HG02884 (cell line): ENCODE results near the gene SLC35G1.

Experiments
- ATAC-seq: cut with Tn5 transposase; IDR thresholded peaks from one replicate; pipeline ENCODE4 v1.9.1; 2021; ENCODE audit warnings: mild to moderate bottlenecking, moderate library complexity; ENCODE audit not compliant: unreplicated experiment

Gene SLC35G1

DNA sequence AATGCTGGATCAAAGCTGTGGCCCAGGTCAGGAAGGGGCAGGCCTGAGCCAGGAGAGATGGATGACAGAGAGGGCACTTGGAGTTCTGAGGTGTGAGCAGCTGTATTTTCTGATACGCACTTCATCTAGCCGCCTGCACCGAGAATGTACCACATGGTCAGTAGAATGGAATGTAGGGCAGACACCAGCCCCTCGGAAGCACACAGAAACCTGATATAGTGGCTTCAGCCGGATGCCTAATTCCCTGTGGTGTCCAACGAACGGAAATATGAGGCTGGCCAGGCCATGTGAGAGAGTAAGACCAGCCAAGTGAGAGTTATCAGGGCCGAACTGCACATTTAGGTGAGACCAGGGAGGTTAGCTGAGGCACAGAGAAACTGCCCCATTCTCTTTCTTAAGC is 53.3 kb downstream of the SLC35G1 start:
- ATAC-seq, result no peak

DNA sequence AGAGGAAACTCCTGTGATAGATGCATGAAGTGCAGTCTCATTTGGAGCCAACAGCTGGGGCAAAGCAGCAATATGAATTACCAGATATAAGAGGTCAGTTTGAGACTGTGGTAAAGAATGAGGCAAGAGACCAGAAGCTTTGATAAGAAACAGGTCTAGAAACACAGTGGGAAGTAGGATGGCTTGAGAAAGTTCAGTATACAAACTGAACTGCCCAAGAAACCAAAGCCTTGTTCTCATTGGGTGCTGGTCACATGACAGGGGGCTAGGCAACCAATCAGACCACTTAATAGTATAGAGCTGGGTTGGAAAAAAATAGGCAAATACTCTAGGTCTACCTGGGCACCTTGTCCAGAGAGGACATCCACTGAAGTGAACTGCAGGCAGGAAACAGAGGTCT is 53.7 kb downstream of the SLC35G1 start:
- ATAC-seq, result no peak

GRCh38 chr10:93951905-93952304 is 58.1 kb downstream of the SLC35G1 start:
- ATAC-seq, result no peak
